WTC11 (cell line): ENCODE data around the gene ZCCHC14. TPM values are rescaled to one million over a fixed set of nuclear protein-coding genes. Genes with fewer than 3 reads are reported as not detected.

Experiments
- ATAC-seq: fragments of 200-7000 bp; cut with Tn5 transposase; 2 replicates; pipeline ENCODE4 v1.10.0; 2021; ENCODE audit warnings: mild to moderate bottlenecking, moderate library complexity
- CTCF ChIA-PET: fragments of 300-600 bp; sonication (Branson Sonifier 250); formaldehyde crosslinking; loops from one replicate; lab custom pipeline; 2021; ENCODE audit warnings: antibody characterized with exemption; lab: Charles Lee
- POLR2A ChIA-PET: fragments of 350-600 bp; sonication (Branson Sonifier 250); formaldehyde crosslinking; loops from one replicate; lab custom pipeline; 2021; ENCODE audit warnings: antibody characterized with exemption; lab: Charles Lee
- DNase-seq: peaks from one replicate; pipeline ENCODE4 v3.0.0; 2021; ENCODE audit warnings: low spot score
- H3K27ac Mint-ChIP-seq: 2 replicates; pipeline ENCODE4 v1.8.0; 2021; ENCODE audit warnings: mixed read lengths
- H3K27me3 Mint-ChIP-seq: 2 replicates; pipeline ENCODE4 v1.8.0; 2021; ENCODE audit warnings: low read depth, mild to moderate bottlenecking, moderate library complexity, mixed read lengths
- H3K36me3 Mint-ChIP-seq: 2 replicates; pipeline ENCODE4 v1.8.0; 2021; ENCODE audit warnings: mixed read lengths
- H3K4me1 Mint-ChIP-seq: 2 replicates; pipeline ENCODE4 v1.8.0; 2022; ENCODE audit warnings: mixed read lengths
- H3K4me3 Mint-ChIP-seq: 2 replicates; pipeline ENCODE4 v1.8.0; 2021; ENCODE audit warnings: mild to moderate bottlenecking, moderate library complexity, mixed read lengths
- H3K9me3 Mint-ChIP-seq: 2 replicates; pipeline ENCODE4 v1.8.0; 2021; ENCODE audit warnings: mixed read lengths
- ARID4B ChIP-seq: sonication (generic); formaldehyde crosslinking; IDR thresholded peaks from 2 replicates; pipeline ENCODE4 v1.8.0; 2023; ENCODE audit warnings: missing genetic modification reagents, mild to moderate bottlenecking, borderline replicate concordance
- EMX1 ChIP-seq: fragments of 250-450 bp; sonication (Bioruptor Pico); IDR thresholded peaks from 2 replicates; pipeline ENCODE4 v1.8.0; 2021; ENCODE audit warnings: mild to moderate bottlenecking
- FOXJ3 ChIP-seq: sonication (generic); formaldehyde crosslinking; IDR thresholded peaks from 2 replicates; pipeline ENCODE4 v1.9.0; 2021; ENCODE audit warnings: missing genetic modification reagents, mild to moderate bottlenecking, borderline replicate concordance
- FOXK1 ChIP-seq: sonication (generic); formaldehyde crosslinking; IDR thresholded peaks from 2 replicates; pipeline ENCODE4 v1.8.0; 2022; ENCODE audit warnings: mild to moderate bottlenecking, moderate library complexity, missing genetic modification reagents
- GTF2I ChIP-seq: fragments of 250-450 bp; sonication (Bioruptor Pico); conservative IDR thresholded peaks from 2 replicates; pipeline ENCODE4 v1.4.0; 2021; ENCODE audit warnings: mild to moderate bottlenecking
- HMGA2 ChIP-seq: fragments of 250-450 bp; sonication (Bioruptor Pico); IDR thresholded peaks from 2 replicates; pipeline ENCODE4 v1.4.0; 2021; ENCODE audit warnings: mild to moderate bottlenecking, moderate library complexity
- JAZF1 ChIP-seq: fragments of 250-450 bp; sonication (Bioruptor Pico); IDR thresholded peaks from 2 replicates; pipeline ENCODE4 v1.9.0; 2021; ENCODE audit warnings: moderate library complexity, mild to moderate bottlenecking, inconsistent platforms
- NFATC4 ChIP-seq: fragments of 250-450 bp; sonication (Bioruptor Pico); IDR thresholded peaks from 2 replicates; pipeline ENCODE4 v1.9.0; 2021; ENCODE audit warnings: mild to moderate bottlenecking
- NR2C2 ChIP-seq: sonication (generic); formaldehyde crosslinking; IDR thresholded peaks from 2 replicates; pipeline ENCODE4 v1.8.0; 2022; ENCODE audit warnings: mild to moderate bottlenecking, missing genetic modification reagents
- RELA ChIP-seq: sonication (generic); formaldehyde crosslinking; IDR thresholded peaks from 2 replicates; pipeline ENCODE4 v1.8.1; 2022; ENCODE audit warnings: missing genetic modification reagents, mild to moderate bottlenecking, borderline replicate concordance
- RORB ChIP-seq: fragments of 250-450 bp; sonication (Bioruptor Pico); IDR thresholded peaks from 2 replicates; pipeline ENCODE4 v1.9.0; 2021; ENCODE audit warnings: mild to moderate bottlenecking
- SOX15 ChIP-seq: fragments of 250-450 bp; sonication (Bioruptor Pico); IDR thresholded peaks from 2 replicates; pipeline ENCODE4 v1.9.0; 2021; ENCODE audit warnings: mild to moderate bottlenecking
- SP1 ChIP-seq: sonication (generic); formaldehyde crosslinking; conservative IDR thresholded peaks from 2 replicates; pipeline ENCODE4 v1.8.1; 2022; ENCODE audit warnings: missing genetic modification reagents
- TCF7 ChIP-seq: sonication (generic); formaldehyde crosslinking; IDR thresholded peaks from 2 replicates; pipeline ENCODE4 v1.8.0; 2022; ENCODE audit warnings: mild to moderate bottlenecking, low read depth, missing genetic modification reagents, moderate library complexity
- TEAD1 ChIP-seq: sonication (generic); formaldehyde crosslinking; IDR thresholded peaks from 2 replicates; pipeline ENCODE4 v1.8.0; 2022; ENCODE audit warnings: mild to moderate bottlenecking, missing genetic modification reagents
- TP53 ChIP-seq: sonication (generic); formaldehyde crosslinking; IDR thresholded peaks from 2 replicates; pipeline ENCODE4 v1.8.1; 2023; ENCODE audit warnings: mild to moderate bottlenecking, missing genetic modification reagents
- USF1 ChIP-seq: sonication (generic); formaldehyde crosslinking; IDR thresholded peaks from 2 replicates; pipeline ENCODE4 v1.8.0; 2022; ENCODE audit warnings: mild to moderate bottlenecking, missing genetic modification reagents
- ZNF263 ChIP-seq: sonication (generic); formaldehyde crosslinking; IDR thresholded peaks from 2 replicates; pipeline ENCODE4 v1.8.1; 2022; ENCODE audit warnings: low read depth, mild to moderate bottlenecking, moderate library complexity, missing genetic modification reagents
- ZNF396 ChIP-seq: fragments of 250-450 bp; sonication (Bioruptor Pico); IDR thresholded peaks from 2 replicates; pipeline ENCODE4 v1.8.0; 2021; ENCODE audit warnings: mild to moderate bottlenecking, moderate library complexity, borderline replicate concordance
- total RNA-seq: library from RNA; stranded (reverse); gene quantifications from 3 replicates; pipeline ENCODE4 v1.2.3, GENCODE V29; 2021
- TF ChIP-seq, protein P1 (sequence below): sonication (generic); formaldehyde crosslinking; conservative IDR thresholded peaks from 2 replicates; pipeline ENCODE4 v1.8.1; 2023; ENCODE audit warnings: mild to moderate bottlenecking, low read depth, missing genetic modification reagents, moderate library complexity
- TF ChIP-seq, protein P2 (sequence below): fragments of 250-450 bp; sonication (Bioruptor Pico); conservative IDR thresholded peaks from 2 replicates; pipeline ENCODE4 v1.9.0; 2021; ENCODE audit warnings: mild to moderate bottlenecking
- TF ChIP-seq, protein P3 (sequence below): sonication (generic); formaldehyde crosslinking; IDR thresholded peaks from 2 replicates; pipeline ENCODE4 v1.8.0; 2022; ENCODE audit warnings: mild to moderate bottlenecking, missing genetic modification reagents
- TF ChIP-seq, protein P4 (sequence below): sonication (generic); formaldehyde crosslinking; IDR thresholded peaks from 2 replicates; pipeline ENCODE4 v1.8.1; 2022; ENCODE audit warnings: mild to moderate bottlenecking, missing genetic modification reagents, moderate library complexity, borderline replicate concordance
- TF ChIP-seq, protein P5 (sequence below): sonication (generic); formaldehyde crosslinking; IDR thresholded peaks from 2 replicates; pipeline ENCODE4 v1.8.1; 2022; ENCODE audit warnings: low read depth, mild to moderate bottlenecking, moderate library complexity, missing genetic modification reagents, borderline replicate concordance

Gene ZCCHC14
- total RNA-seq, 1 experiment from 2014 or later: 33.8 TPM

- no peak for ATAC-seq
- H3K4me1 Mint-ChIP-seq: peaks cover 24% of the 10 kb centered on the region
- H3K27me3 Mint-ChIP-seq: peaks cover 11% of the 10 kb centered on the region
- peaks cover 13% of the 10 kb centered on the region for H3K36me3 Mint-ChIP-seq
- H3K4me3 Mint-ChIP-seq: no peak overlapping the region
- no peak overlapping the region for H3K27ac Mint-ChIP-seq
- no peak for DNase-seq
- CTCF ChIA-PET: interaction anchor here (1.2 to 2.4 kb wide), 2 partner anchors 95 to 125 kb away, joined by 3 to 13 read pairs; no protein-coding TSS in a partner anchor
- no peak for TF ChIP-seq GTF2I (CRISPR knock-in tag)
- TF ChIP-seq SOX15 (CRISPR knock-in tag): no peak
- TF ChIP-seq, protein P1, sequence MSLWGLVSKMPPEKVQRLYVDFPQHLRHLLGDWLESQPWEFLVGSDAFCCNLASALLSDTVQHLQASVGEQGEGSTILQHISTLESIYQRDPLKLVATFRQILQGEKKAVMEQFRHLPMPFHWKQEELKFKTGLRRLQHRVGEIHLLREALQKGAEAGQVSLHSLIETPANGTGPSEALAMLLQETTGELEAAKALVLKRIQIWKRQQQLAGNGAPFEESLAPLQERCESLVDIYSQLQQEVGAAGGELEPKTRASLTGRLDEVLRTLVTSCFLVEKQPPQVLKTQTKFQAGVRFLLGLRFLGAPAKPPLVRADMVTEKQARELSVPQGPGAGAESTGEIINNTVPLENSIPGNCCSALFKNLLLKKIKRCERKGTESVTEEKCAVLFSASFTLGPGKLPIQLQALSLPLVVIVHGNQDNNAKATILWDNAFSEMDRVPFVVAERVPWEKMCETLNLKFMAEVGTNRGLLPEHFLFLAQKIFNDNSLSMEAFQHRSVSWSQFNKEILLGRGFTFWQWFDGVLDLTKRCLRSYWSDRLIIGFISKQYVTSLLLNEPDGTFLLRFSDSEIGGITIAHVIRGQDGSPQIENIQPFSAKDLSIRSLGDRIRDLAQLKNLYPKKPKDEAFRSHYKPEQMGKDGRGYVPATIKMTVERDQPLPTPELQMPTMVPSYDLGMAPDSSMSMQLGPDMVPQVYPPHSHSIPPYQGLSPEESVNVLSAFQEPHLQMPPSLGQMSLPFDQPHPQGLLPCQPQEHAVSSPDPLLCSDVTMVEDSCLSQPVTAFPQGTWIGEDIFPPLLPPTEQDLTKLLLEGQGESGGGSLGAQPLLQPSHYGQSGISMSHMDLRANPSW: no peak
- no peak for TF ChIP-seq FOXK1
- TF ChIP-seq, protein P2, sequence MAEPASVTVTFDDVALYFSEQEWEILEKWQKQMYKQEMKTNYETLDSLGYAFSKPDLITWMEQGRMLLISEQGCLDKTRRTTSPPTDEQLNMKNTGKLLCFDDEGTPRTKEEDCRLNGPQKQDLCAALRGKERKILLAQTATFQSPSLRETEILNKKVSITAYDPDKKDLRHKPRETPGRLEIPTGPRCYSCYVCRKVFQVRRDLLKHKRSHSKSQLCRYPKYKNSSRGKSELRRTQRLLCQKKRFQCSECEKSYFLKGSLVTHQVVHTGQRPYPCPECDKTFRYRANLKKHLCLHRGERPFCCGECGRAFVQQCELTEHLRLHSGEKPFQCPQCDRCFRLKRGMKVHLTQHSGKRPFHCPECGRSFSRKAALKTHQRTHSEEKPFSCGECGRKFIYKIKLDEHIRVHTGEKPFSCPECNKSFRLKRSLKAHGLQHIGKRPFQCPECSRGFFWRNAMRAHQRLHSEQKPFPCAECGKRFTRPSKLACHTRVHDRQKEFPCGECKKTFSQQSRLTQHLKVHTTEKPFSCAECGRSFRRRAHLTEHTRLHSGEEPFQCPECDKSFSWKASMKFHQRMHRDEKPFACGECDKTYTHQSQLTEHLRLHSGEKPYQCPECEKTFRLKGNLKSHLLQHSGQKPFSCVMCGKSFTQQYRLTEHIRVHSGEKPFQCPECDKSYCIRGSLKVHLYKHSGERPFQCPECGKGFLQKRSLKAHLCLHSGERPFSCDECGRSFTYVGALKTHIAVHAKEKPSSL (CRISPR knock-in tag): no peak
- TF ChIP-seq RORB (CRISPR knock-in tag): no peak
- TF ChIP-seq ZNF396 (CRISPR knock-in tag): no peak
- no peak for TF ChIP-seq NFATC4 (CRISPR knock-in tag)
- TF ChIP-seq ZNF263 (CRISPR knock-in tag): no peak
- no peak for TF ChIP-seq EMX1
- TF ChIP-seq RELA: no peak
- TF ChIP-seq FOXJ3 (CRISPR knock-in tag): no peak
- no peak for TF ChIP-seq SP1 (CRISPR knock-in tag)
- peaks cover 22% of the 10 kb centered on the region for H3K9me3 Mint-ChIP-seq
- POLR2A ChIA-PET: no interaction called here
Measured at GRCh38 chr16:87541147-87541871, 48.5 kb upstream of the ZCCHC14 start.

DNA sequence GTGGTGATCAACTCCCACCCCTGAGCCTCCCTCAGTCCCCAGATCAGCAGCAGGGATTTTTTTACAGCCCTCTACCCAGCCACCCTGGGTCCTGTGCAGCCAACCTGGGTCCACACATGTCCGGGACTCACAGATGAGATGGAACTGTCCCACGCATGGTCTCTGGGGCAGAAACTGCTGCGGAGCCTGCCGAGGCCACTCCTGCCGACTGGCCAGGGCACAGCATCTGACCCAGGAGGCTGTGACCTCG, 48.0 kb upstream of the ZCCHC14 start:
- ATAC-seq: no peak
- POLR2A ChIA-PET: no interaction called here
- no peak overlapping the region for H3K4me3 Mint-ChIP-seq
- peaks cover 9% of the 10 kb centered on the region for H3K36me3 Mint-ChIP-seq
- peaks cover 20% of the 10 kb centered on the region for H3K9me3 Mint-ChIP-seq
- DNase-seq: no peak
- CTCF ChIA-PET: no interaction called here
- H3K4me1 Mint-ChIP-seq: peaks cover 29% of the 10 kb centered on the region
- peaks cover 12% of the 10 kb centered on the region for H3K27me3 Mint-ChIP-seq
- no peak overlapping the region for H3K27ac Mint-ChIP-seq
- TF ChIP-seq JAZF1 (CRISPR knock-in tag): no peak
- no peak for TF ChIP-seq USF1 (CRISPR knock-in tag)
- TF ChIP-seq TCF7: no peak
- TF ChIP-seq NR2C2 (CRISPR knock-in tag): no peak
- no peak for TF ChIP-seq HMGA2
- TF ChIP-seq, protein P3, sequence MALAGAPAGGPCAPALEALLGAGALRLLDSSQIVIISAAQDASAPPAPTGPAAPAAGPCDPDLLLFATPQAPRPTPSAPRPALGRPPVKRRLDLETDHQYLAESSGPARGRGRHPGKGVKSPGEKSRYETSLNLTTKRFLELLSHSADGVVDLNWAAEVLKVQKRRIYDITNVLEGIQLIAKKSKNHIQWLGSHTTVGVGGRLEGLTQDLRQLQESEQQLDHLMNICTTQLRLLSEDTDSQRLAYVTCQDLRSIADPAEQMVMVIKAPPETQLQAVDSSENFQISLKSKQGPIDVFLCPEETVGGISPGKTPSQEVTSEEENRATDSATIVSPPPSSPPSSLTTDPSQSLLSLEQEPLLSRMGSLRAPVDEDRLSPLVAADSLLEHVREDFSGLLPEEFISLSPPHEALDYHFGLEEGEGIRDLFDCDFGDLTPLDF: no peak
- TF ChIP-seq ARID4B (CRISPR knock-in tag): no peak
- TF ChIP-seq, protein P4, sequence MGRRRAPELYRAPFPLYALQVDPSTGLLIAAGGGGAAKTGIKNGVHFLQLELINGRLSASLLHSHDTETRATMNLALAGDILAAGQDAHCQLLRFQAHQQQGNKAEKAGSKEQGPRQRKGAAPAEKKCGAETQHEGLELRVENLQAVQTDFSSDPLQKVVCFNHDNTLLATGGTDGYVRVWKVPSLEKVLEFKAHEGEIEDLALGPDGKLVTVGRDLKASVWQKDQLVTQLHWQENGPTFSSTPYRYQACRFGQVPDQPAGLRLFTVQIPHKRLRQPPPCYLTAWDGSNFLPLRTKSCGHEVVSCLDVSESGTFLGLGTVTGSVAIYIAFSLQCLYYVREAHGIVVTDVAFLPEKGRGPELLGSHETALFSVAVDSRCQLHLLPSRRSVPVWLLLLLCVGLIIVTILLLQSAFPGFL: no peak
- no peak for TF ChIP-seq TEAD1 (CRISPR knock-in tag)
- TF ChIP-seq, protein P5, sequence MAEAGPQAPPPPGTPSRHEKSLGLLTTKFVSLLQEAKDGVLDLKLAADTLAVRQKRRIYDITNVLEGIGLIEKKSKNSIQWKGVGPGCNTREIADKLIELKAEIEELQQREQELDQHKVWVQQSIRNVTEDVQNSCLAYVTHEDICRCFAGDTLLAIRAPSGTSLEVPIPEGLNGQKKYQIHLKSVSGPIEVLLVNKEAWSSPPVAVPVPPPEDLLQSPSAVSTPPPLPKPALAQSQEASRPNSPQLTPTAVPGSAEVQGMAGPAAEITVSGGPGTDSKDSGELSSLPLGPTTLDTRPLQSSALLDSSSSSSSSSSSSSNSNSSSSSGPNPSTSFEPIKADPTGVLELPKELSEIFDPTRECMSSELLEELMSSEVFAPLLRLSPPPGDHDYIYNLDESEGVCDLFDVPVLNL: no peak
- no peak for TF ChIP-seq TP53 (CRISPR knock-in tag)
